ENCODE data around the gene PGBD4. TPM values are rescaled to one million over a fixed set of nuclear protein-coding genes. Genes with fewer than 3 reads are reported as not detected.

The PGBD4 gene
- total RNA-seq, 1 experiment from 2014 or later, result 1.5 TPM

DNA sequence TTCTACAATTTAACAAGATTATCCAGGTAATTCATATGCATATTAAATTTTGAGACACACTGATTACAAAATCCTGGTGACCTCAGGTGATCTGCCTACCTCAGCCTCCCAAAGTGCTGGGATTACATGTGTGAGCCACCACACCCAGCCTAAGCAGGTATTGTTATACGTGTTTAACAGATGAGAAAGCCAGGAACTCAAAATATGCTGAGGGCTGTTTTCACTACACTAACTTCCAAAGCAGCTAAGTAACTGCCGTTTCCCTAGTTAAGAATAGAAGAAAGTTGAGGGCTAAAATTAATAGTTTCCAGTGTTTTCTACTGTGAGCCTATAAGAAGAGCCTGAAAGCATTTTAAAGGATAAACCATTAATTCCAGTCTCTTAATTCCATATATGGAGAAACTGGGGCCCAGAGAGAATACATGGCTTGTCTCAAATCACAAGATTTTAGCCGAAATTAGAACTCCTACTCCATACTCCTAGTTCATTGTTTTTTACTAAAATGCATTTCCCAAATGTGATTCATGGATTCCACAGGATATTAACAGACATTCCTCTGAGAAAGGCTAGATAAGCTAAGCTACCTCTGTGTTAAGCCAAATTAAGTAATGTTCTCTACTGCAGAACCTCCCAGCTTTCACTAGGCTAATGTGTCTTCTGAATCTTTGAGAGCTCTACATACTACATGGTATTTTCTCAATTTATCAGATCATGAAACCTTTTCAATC, 45.9 kb upstream of the PGBD4 start:
- Mint-ChIP-seq H3K4me3 (ENCODE audit: unreplicated experiment) (no peak overlapping the region), H3K27ac (ENCODE audit: unreplicated experiment) (no peak overlapping the region), H3K9me3 (ENCODE audit: unreplicated experiment) (peaks cover 8% of the 10 kb centered on the region), H3K36me3 (ENCODE audit: insufficient read depth, unreplicated experiment) (no peaks in the 10 kb centered on the region), H3K4me1 (ENCODE audit: low read depth, unreplicated experiment) (peaks cover 5% of the 10 kb centered on the region), H3K27me3 (ENCODE audit: insufficient read depth, unreplicated experiment) (peaks cover 3% of the 10 kb centered on the region)
- Histone ChIP-seq H3K4me3 (ENCODE audit: low read depth, low read length) (no peak overlapping the region), H3K9me3 (no peaks in the 10 kb centered on the region; the same call in 1 of the 2 replicates), H3K36me3 (ENCODE audit: control insufficient read depth, insufficient read depth, low read length) (no peaks in the 10 kb centered on the region), H3K27me3 (replicated peaks; ENCODE audit: control insufficient read depth, insufficient read depth, low read length) (no peaks in the 10 kb centered on the region), H3K4me1 (no peaks in the 10 kb centered on the region)
- BruUV-seq (replicated peaks), result no TSS peak
- CTCF ChIA-PET, result interaction anchor here (1.4 kb wide), 1 partner anchor 21 kb away, joined by 3 read pairs; no protein-coding TSS in a partner anchor
- intact Hi-C loops (cut with micrococcal nuclease; ENCODE audit: unreplicated experiment), result no loop called here
- POLR2A ChIA-PET, result no interaction called here
- TF ChIP-seq, protein P1, sequence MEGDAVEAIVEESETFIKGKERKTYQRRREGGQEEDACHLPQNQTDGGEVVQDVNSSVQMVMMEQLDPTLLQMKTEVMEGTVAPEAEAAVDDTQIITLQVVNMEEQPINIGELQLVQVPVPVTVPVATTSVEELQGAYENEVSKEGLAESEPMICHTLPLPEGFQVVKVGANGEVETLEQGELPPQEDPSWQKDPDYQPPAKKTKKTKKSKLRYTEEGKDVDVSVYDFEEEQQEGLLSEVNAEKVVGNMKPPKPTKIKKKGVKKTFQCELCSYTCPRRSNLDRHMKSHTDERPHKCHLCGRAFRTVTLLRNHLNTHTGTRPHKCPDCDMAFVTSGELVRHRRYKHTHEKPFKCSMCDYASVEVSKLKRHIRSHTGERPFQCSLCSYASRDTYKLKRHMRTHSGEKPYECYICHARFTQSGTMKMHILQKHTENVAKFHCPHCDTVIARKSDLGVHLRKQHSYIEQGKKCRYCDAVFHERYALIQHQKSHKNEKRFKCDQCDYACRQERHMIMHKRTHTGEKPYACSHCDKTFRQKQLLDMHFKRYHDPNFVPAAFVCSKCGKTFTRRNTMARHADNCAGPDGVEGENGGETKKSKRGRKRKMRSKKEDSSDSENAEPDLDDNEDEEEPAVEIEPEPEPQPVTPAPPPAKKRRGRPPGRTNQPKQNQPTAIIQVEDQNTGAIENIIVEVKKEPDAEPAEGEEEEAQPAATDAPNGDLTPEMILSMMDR (IDR thresholded peaks at IDR 0.05; ENCODE audit: insufficient read depth in 1 of 2, low read depth in 1 of 2, low read length in 1 of 2, severe bottlenecking in 1 of 2, unreplicated experiment in 1 of 2), result no peak
- no peak for DNase-seq

DNA sequence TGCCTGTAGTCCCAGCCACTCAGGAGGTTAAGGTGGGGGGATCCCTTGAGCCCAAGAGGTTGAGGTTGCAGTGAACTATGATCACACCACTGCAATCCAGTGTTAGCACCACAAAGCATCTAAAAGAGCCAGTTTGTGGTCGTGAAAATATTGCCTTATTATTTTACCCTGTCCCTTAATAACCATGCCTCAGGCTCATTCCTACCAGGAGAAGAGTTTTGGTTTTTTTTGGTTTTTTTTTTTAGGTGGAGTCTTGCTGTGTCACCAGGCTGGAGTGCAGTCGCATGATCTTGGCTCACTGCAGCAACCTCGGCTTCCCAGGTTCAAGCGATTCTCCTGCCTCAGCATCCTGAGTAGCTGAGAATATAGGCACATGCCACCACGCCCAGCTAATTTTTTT, 45.0 kb upstream of the PGBD4 start:
- no TSS peak for BruUV-seq (replicated peaks)
- Mint-ChIP-seq H3K27ac (ENCODE audit: unreplicated experiment) (no peak overlapping the region), H3K4me1 (ENCODE audit: low read depth, unreplicated experiment) (peaks cover 5% of the 10 kb centered on the region), H3K36me3 (ENCODE audit: insufficient read depth, unreplicated experiment) (no peaks in the 10 kb centered on the region), H3K9me3 (ENCODE audit: unreplicated experiment) (no peaks in the 10 kb centered on the region), H3K27me3 (ENCODE audit: insufficient read depth, unreplicated experiment) (no peaks in the 10 kb centered on the region), H3K4me3 (ENCODE audit: unreplicated experiment) (no peak overlapping the region)
- TF ChIP-seq, protein P1 (IDR thresholded peaks at IDR 0.05; ENCODE audit: insufficient read depth in 1 of 2, low read depth in 1 of 2, low read length in 1 of 2, severe bottlenecking in 1 of 2, unreplicated experiment in 1 of 2), result no peak
- intact Hi-C loops (cut with micrococcal nuclease; ENCODE audit: unreplicated experiment), result no loop called here
- no peak for DNase-seq
- H3K36me3 ChIP-seq (ENCODE audit: control insufficient read depth, insufficient read depth, low read length), result no peaks in the 10 kb centered on the region
- H3K4me3 ChIP-seq (ENCODE audit: low read depth, low read length), result no peak overlapping the region
- no peaks in the 10 kb centered on the region for H3K4me1 ChIP-seq
- CTCF ChIA-PET, result interaction anchor here (0.6 to 1.4 kb wide), 2 partner anchors 20 to 55 kb away, joined by 3 read pairs; no protein-coding TSS in a partner anchor
- POLR2A ChIA-PET, result no interaction called here
- H3K27me3 ChIP-seq (replicated peaks; ENCODE audit: control insufficient read depth, insufficient read depth, low read length), result no peaks in the 10 kb centered on the region
- H3K9me3 ChIP-seq, result no peaks in the 10 kb centered on the region

DNA sequence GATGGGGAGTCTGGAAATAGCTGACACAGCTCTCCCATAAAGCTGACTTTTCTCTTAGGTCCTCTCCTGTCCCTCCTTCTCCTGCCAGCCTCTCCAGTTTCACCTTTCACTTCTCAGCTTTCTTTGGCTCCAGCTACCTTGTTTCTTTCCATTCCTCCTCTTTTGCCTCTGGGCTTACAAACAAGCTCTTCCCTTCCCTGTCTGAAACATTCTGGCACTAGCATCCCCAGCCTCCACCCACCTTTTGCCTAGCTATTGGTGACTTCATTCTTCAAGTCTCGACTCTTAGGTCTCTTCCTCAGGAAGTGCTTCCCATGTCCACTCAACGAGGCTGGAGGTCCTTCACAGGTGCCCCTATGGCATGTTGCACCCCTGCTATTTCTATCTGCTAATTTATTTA, 42.4 kb upstream of the PGBD4 start:
- Histone ChIP-seq H3K36me3 (ENCODE audit: control insufficient read depth, insufficient read depth, low read length) (no peaks in the 10 kb centered on the region), H3K27me3 (replicated peaks; ENCODE audit: control insufficient read depth, insufficient read depth, low read length) (no peaks in the 10 kb centered on the region), H3K4me3 (ENCODE audit: low read depth, low read length) (no peak overlapping the region), H3K9me3 (no peaks in the 10 kb centered on the region), H3K4me1 (no peaks in the 10 kb centered on the region)
- no TSS peak for BruUV-seq (replicated peaks)
- Mint-ChIP-seq H3K27ac (ENCODE audit: unreplicated experiment) (no peak overlapping the region), H3K4me3 (ENCODE audit: unreplicated experiment) (no peak overlapping the region), H3K9me3 (ENCODE audit: unreplicated experiment) (no peaks in the 10 kb centered on the region), H3K36me3 (ENCODE audit: insufficient read depth, unreplicated experiment) (no peaks in the 10 kb centered on the region), H3K4me1 (ENCODE audit: low read depth, unreplicated experiment) (peaks cover 5% of the 10 kb centered on the region), H3K27me3 (ENCODE audit: insufficient read depth, unreplicated experiment) (no peaks in the 10 kb centered on the region)
- TF ChIP-seq, protein P1 (IDR thresholded peaks at IDR 0.05; ENCODE audit: insufficient read depth in 1 of 2, low read depth in 1 of 2, low read length in 1 of 2, severe bottlenecking in 1 of 2, unreplicated experiment in 1 of 2), result no peak
- no peak for DNase-seq
- intact Hi-C loops (cut with micrococcal nuclease; ENCODE audit: unreplicated experiment), result no loop called here
- POLR2A ChIA-PET, result no interaction called here
- CTCF ChIA-PET, result interaction anchor here (1.2 kb wide), 1 partner anchor 12 kb away, joined by 3 read pairs; no protein-coding TSS in a partner anchor
